Aorta (tissue), 5 donors: ENCODE results near the gene RUNDC1. TPM values are rescaled to one million over a fixed set of nuclear protein-coding genes. Genes with fewer than 3 reads are reported as not detected.
A peak's percentile ranks its signal among the peaks of the same experiment; 100 is the strongest.
"Not testable (repeated sequence)": the region's sequence is repeated elsewhere in the genome, so short reads cannot be mapped to it uniquely, and the experiment has no call there.

ENCODE experiments used
- ATAC-seq: fragments of 200-7000 bp; cut with Tn5 transposase; one replicate; pipeline ENCODE4 v1.9.1; 2022; ENCODE audit warnings: moderate library complexity; ENCODE audit not compliant: low FRiP score
- DNase-seq, 2 donors: peaks; one replicate each; pipeline ENCODE4 v3.0.0-alpha.2; 2020
- H3K27ac ChIP-seq, 2 donors: one replicate each; pipeline ENCODE4 v1.5.1; 2013; ENCODE audit warnings: low read length in 2 of 2, mild to moderate bottlenecking in 2 of 2, moderate library complexity in 2 of 2, control low read depth in 1 of 2, inconsistent platforms in 1 of 2, low read depth in 1 of 2
- H3K27me3 ChIP-seq, 2 donors: one replicate each; pipeline ENCODE4 v1.6.1; 2013; ENCODE audit warnings: control low read depth in 1 of 2, low read length in 1 of 2, mild to moderate bottlenecking in 1 of 2, moderate library complexity in 1 of 2; ENCODE audit not compliant: insufficient read depth in 2 of 2, control insufficient read depth in 1 of 2
- H3K36me3 ChIP-seq, 2 donors: one replicate each; pipeline ENCODE4 v1.6.1; 2013; ENCODE audit warnings: control low read depth in 1 of 2, low read length in 1 of 2, mild to moderate bottlenecking in 1 of 2; ENCODE audit not compliant: insufficient read depth in 2 of 2, control insufficient read depth in 1 of 2
- H3K4me1 ChIP-seq, 2 donors: one replicate each; pipeline ENCODE4 v1.6.1; 2013; ENCODE audit warnings: low read length in 2 of 2, control low read depth in 1 of 2, mild to moderate bottlenecking in 1 of 2, moderate library complexity in 1 of 2; ENCODE audit not compliant: insufficient read depth in 2 of 2, control insufficient read depth in 1 of 2
- H3K4me3 ChIP-seq, 2 donors: one replicate each; pipeline ENCODE4 v1.5.1; 2013; ENCODE audit warnings: low read length in 2 of 2, control low read depth in 1 of 2, mild to moderate bottlenecking in 1 of 2
- H3K9me3 ChIP-seq: one replicate; pipeline ENCODE4 v1.6.1; 2013; ENCODE audit warnings: mild to moderate bottlenecking, low read length; ENCODE audit not compliant: control insufficient read depth
- WGBS, 2 donors: extraction: QIAGEN DNeasy Blood & Tissue Kit; methylation state at CpG; one replicate each; pipeline ENCODE4 v1.1.7; 2013; 5-methylcytosine and 5-hydroxymethylcytosine counted together
- intact Hi-C, 2 donors: fragments of 100-400 bp; cut with DNase I; formaldehyde crosslinking; loops; one replicate each; pipeline versions ENCODE4 v1.14.2 to v1.15.0; 2022
- polyA plus RNA-seq, 2 donors: library from polyadenylated mRNA; stranded (reverse); fragments of 200-250 nt; gene quantifications; one replicate each; pipeline ENCODE4 v1.2.3, GENCODE V29; 2013
- total RNA-seq, 2 donors: library from RNA; stranded (reverse); fragmentation: NEBNext Ultra II Directional; extraction: Animal tissue kit (Norgen Biotek cat#: 25700); gene quantifications; one replicate each; pipeline ENCODE4 v1.2.1, GENCODE V29; 2021
- donor health status: healthy with polysubstance abuse.
- donor health status: Bipolar disorder and iron deficiency.
- donor health status: DM: no; HTN: no; CAD: no.
- donor health status: DM: no; HTN: no; CAD: no.
- donor health status: DM: yes; HTN: yes; CAD: no.

RUNDC1 gene
- total and polyA plus RNA-seq, 4 donors, result 2.4 to 16.0 (median 8.9) TPM

GRCh38 chr17:42997984-42998938, 17.9 kb downstream of the RUNDC1 start, which contains the start of gene RPL27:
Gene RPL27, plus strand, starts transcription at chr17:42998419. Its CDS starts 332 bp downstream, at chr17:42998751.
- no peaks in the 10 kb centered on the region for H3K9me3 ChIP-seq
- H3K4me3 ChIP-seq, result peak within 1 kb of the TSS; percentile 46 to 75
- peak; percentile 98 for ATAC-seq
- no peaks in the 10 kb centered on the region for H3K4me1 ChIP-seq
- 0% methylated on average over 49 of the region's 49 CpGs for WGBS, 2 donors
- H3K36me3 ChIP-seq, result peaks cover 0 to 5% of the 10 kb centered on the region in 2 donors
- peak; percentile 98 to 99 for DNase-seq
- no peaks in the 10 kb centered on the region for H3K27me3 ChIP-seq
- intact Hi-C loops, result loop anchor here (2.0 to 10.0 kb wide), 2 partner anchors 153 to 155 kb away; partner anchors contain the start of gene AOC2 (in 1 of the 2)
- H3K27ac ChIP-seq, result peak within 1 kb of the TSS; percentile 45 to 83

- Histone ChIP-seq H3K4me1 (no peaks in the 10 kb centered on the region), H3K9me3 (no peaks in the 10 kb centered on the region), H3K27me3 (no peaks in the 10 kb centered on the region), H3K36me3 (peaks cover 0 to 5% of the 10 kb centered on the region in 2 donors), H3K27ac (peak overlapping the region in 1 of 2 donors; percentile 83), H3K4me3 (peak overlapping the region; percentile 46 to 75)
- 14 to 16% methylated on average over 10 of the region's 10 CpGs for WGBS, 2 donors
- DNase-seq, result peak; percentile 43 to 58
- intact Hi-C loops, result loop anchor here in 1 of 2 donors (10.0 kb wide), 1 partner anchor 154 kb away; the partner anchor contains the start of gene AOC2
- ATAC-seq, result no peak
Measured at GRCh38 chr17:42999003-42999525, 18.7 kb downstream of the RUNDC1 start.

GRCh38 chr17:43000894-43001293, 20.5 kb downstream of the RUNDC1 start:
- H3K27me3 ChIP-seq, H3K4me3 ChIP-seq, H3K4me1 ChIP-seq, H3K9me3 ChIP-seq, ATAC-seq, H3K36me3 ChIP-seq, H3K27ac ChIP-seq, intact Hi-C loops: not testable (repeated sequence)
- 92 to 94% methylated on average over 13 of the region's 13 CpGs for WGBS, 2 donors
- peak; percentile 35 to 61 for DNase-seq

GRCh38 chr17:43003542-43004172, 23.3 kb downstream of the RUNDC1 start:
- no peaks in the 10 kb centered on the region for H3K27me3 ChIP-seq
- H3K4me1 ChIP-seq, result no peaks in the 10 kb centered on the region
- peaks cover 0 to 5% of the 10 kb centered on the region in 2 donors for H3K36me3 ChIP-seq
- no peaks in the 10 kb centered on the region for H3K9me3 ChIP-seq
- DNase-seq, result peak; percentile 74 to 87
- 72 to 77% methylated on average over 5 of the region's 5 CpGs for WGBS, 2 donors
- no peak overlapping the region for H3K27ac ChIP-seq
- ATAC-seq, result no peak
- H3K4me3 ChIP-seq, result no peak overlapping the region
- intact Hi-C loops, result no loop called here

GRCh38 chr17:43006639-43007551, 26.5 kb downstream of the RUNDC1 start, which contains the start of gene IFI35:
Gene IFI35, plus strand, starts transcription at chr17:43006784. Its CDS starts 164 bp downstream, at chr17:43006948.
- DNase-seq (peak; percentile 93 to 94), ATAC-seq (peak; percentile 92)
- intact Hi-C loops, result no loop called here
- Histone ChIP-seq H3K36me3 (peaks cover 0 to 2% of the 10 kb centered on the region in 2 donors), H3K27ac (peak within 1 kb of the TSS in 1 of 2 donors; percentile 58), H3K9me3 (no peaks in the 10 kb centered on the region), H3K4me3 (peak within 1 kb of the TSS; percentile 30 to 50), H3K4me1 (no peaks in the 10 kb centered on the region), H3K27me3 (no peaks in the 10 kb centered on the region)
- WGBS, 2 donors, result 40 to 41% methylated on average over 18 of the region's 18 CpGs

GRCh38 chr17:43010667-43011308, 30.4 kb downstream of the RUNDC1 start:
- H3K27me3 ChIP-seq, result no peaks in the 10 kb centered on the region
- H3K27ac ChIP-seq, result no peak overlapping the region
- no peak for DNase-seq
- WGBS, 2 donors, result 86 to 87% methylated on average over 5 of the region's 5 CpGs
- no peak for ATAC-seq
- no peaks in the 10 kb centered on the region for H3K4me1 ChIP-seq
- no peaks in the 10 kb centered on the region for H3K36me3 ChIP-seq
- H3K4me3 ChIP-seq, result no peak overlapping the region
- intact Hi-C loops, result no loop called here
- no peaks in the 10 kb centered on the region for H3K9me3 ChIP-seq

- Histone ChIP-seq H3K36me3 (no peaks in the 10 kb centered on the region), H3K4me3 (no peak overlapping the region), H3K4me1 (no peaks in the 10 kb centered on the region), H3K9me3 (no peaks in the 10 kb centered on the region), H3K27ac (no peak overlapping the region), H3K27me3 (no peaks in the 10 kb centered on the region)
- no peak for ATAC-seq
- 77 to 78% methylated on average over 15 of the region's 15 CpGs for WGBS, 2 donors
- intact Hi-C loops, result no loop called here
- peak in 1 of 2 donors; percentile 27 for DNase-seq
Measured at GRCh38 chr17:43011728-43012472, 31.5 kb downstream of the RUNDC1 start.
